Activated CD8-positive, alpha-beta memory T cell treated with anti-CD3 and anti-CD28 coated beads, Interleukin-2, amount 50 U/mL, for 48 hours (primary cell): Measurements from ENCODE around the gene PTPRZ1.

Experiments used
- DNase-seq: peaks from one replicate; pipeline ENCODE4 v3.0.0-alpha.2; 2020

The PTPRZ1 gene

GRCh38 chr7:121901026-121901425 lies 28.1 kb downstream of the PTPRZ1 start:
- DNase-seq = no peak

DNA sequence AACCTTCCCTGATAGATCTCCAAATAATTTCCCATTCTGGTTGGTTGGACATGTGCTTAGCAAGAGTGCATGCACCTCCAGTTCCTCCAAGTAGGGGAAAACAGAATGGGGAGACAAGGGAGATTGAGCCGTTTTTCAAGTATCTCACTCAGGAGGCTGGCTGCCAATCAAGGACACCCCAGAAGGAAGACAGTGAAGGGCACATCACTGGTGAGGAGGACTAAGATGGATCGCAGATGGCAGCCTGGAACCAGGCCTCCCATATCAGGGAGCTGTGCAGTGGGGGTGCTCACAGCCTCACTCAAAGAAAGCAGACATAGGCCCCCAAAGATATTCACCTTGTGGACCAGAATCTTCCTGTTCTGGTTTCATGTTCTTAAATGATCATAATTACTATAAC lies 31.2 kb downstream of the PTPRZ1 start:
- DNase-seq = no peak

DNA sequence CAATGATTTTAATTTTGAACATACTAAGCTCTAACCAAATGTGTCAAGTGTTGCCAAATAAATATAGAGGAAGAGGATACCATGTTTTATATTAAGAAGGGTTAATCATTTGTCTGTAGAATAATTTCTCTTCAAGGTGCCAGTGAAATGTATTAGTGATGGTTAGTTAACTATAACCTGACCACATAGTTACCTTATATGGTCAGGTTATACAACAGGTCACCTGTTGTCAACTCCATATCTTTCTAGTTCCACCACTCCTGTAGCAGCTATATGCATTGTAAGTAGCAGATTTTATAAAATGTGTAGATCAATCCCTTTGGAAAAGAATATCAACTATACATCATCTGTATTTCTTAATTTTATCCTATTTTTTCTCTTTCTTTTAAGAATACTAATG lies 35.1 kb downstream of the PTPRZ1 start:
- no peak for DNase-seq

GRCh38 chr7:121909716-121910345 lies 36.9 kb downstream of the PTPRZ1 start:
- no peak for DNase-seq

DNA sequence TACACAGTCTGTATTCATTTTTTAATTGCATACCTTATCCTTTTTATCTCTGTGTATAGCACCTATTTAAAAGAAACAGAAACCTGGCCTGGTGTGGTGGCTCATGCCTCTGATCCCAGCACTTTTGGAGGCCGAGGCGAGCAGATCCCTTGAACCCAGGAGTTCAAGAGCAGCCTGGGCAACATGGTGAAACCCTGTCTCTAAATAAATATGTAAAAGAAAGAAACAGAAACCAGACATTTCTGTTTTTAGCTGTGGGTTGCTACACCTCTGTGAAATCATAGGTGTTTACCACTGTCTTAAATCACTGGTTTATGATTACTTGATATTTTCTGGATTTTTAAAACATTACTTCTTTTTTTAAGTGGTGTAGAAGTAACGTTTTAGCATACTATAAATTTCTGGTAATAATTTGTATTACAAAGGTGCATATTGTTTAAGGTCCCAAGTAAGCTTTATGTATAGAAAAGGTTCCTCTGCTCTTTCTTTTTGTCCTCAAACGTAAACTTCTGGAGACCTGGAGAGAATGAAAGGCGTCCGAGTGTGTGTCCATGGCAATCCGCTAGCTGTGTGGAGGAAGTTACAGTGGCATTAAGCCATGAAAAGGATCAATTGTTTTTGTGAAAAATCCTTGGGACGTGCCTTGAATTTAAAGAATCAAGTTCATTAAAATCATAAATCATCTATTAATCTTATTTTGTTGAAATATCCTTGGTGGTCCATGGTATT lies 41.1 kb downstream of the PTPRZ1 start:
- no peak for DNase-seq

DNA sequence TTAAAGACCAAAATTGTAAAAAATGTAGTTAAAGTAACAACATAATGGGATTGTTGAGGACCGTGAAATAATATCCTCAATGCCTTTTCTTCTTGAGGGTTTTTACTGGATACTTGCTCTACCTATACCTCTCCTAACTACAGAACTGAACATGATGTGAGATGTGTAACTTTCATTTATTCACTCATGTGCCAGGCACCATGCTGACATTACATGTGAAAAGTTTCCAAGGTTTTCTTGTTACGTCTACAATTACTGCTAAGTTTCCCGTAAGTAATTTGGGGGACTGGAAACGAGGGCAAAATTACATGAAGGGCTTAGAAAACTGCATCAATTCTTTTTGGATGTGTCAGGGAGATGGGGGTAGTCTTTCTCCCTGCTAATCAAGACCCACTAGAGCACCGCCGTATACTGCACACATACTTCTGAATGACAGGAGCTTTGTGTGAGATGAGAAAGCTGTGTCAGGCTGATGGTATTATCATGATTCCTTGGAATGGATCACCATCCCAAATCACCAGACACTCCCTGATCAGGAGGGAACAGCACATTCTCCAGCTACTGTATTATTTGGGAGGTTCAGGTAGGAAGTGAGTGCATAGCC lies 41.8 kb downstream of the PTPRZ1 start:
- no peak for DNase-seq

- no peak for DNase-seq
These were observed 43.2 kb downstream of the PTPRZ1 start for GRCh38 chr7:121916211-121916610.

DNA sequence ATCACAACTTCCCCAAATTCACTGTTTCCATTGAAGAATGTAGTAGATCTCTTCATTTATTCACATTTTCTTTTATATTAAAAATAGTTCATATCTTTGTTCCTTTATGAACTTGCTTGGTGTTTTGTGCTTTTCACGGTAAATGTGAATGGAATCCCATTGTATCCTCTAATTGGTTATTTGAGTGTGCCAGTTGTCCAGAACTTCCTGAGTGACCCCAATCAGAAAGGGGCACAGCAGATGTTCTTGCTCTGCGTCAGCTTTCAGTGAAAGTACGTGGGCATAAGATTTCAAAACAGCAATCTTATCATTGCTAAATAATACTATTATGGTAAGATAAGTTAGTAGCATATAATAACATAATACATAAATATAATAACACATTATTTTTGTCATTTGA lies 47.0 kb downstream of the PTPRZ1 start:
- DNase-seq = no peak

DNA sequence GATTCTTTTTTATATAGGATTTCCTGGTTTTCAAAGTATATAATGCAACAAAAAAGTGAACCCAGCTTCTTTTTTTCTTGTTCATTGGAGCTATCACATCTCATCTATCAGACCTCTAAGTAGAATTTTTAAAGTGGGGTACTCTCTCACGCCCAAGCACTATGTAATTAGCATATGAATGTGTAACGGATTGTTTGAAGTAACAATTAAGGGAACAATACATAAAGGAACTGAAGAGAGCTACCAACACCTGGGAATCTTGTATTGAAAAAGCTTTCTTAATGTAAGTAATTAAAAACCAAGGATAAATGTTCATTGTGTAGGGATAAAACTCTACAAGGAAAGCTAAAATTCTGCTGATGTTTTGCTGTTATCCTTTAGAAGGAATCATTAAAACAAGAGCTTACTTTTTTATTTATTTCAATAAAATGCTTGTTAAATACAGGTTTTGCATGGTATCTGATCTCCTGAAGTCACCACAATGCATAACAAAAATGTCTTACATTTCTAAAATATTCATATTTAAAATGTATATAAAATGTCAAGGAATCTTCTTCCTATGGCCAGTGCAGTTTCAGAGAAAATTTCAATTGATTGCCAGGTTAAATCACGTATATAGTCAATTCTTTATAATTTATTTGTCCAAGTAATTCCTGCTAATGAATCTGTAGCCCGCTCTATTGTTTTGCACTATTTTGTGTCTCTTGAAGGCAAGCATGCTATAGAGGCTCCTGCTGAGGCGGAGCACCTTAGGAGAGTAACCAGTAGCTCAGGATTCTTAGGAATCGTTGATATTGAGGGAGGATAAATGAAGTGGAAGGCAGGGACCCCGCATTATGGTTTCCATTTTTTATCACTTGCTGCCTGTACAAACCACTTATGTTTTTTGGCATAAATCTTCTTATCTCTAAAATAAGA lies 51.6 kb downstream of the PTPRZ1 start:
- no peak for DNase-seq

DNA sequence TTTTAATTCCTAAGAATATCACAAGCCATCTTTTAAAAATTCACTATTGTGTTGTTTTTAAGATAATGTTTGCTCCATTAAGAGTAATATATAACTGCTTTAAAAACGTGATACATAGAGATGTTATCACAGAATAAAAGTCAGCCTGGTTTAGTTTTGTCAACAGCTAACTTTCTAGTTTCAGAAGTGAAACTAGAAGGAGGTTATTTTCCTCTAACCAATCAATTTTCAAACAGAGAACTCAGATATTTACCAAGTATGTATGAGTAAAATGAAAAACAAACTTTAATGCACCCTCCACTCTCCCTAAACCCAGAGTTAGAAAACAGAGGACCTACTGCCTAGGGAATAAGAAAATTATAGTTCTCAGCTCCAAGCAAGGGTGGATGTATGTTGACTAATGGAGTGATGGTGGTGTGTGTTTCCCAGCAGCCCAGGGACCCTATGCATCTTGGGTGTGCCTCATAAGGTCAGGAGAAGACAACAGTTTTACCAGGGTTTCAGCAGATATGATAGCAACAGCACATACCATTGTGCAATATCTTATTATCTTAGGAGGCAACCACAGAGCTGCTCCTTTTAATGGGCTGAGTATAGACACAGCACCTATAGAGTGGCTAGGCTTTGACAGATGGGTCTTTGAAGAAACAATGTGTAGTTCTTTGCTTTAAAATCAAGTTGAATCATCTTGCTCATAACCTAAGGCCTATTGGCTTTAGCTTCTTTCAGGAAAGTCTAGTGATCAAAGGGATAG lies 58.4 kb downstream of the PTPRZ1 start:
- no peak for DNase-seq

DNA sequence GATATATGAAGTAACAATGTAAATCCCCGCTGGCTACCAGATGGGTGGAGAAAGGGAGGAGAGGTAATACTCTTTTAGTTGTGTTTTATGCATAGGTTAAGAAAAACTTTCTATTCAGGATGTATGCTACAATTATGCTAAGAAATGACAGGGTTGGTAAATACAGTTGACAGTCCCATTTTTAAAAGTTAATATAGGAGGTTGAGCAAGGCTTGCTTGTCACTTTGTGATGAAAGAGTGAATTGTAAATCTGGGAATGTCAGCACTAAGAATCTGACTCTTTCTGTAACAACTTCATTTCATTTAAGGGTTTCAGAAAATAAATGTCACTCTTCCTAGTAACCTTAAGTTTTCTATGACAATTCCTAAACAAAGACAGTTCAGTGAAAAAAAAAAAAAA lies 59.8 kb downstream of the PTPRZ1 start:
- DNase-seq = no peak

DNA sequence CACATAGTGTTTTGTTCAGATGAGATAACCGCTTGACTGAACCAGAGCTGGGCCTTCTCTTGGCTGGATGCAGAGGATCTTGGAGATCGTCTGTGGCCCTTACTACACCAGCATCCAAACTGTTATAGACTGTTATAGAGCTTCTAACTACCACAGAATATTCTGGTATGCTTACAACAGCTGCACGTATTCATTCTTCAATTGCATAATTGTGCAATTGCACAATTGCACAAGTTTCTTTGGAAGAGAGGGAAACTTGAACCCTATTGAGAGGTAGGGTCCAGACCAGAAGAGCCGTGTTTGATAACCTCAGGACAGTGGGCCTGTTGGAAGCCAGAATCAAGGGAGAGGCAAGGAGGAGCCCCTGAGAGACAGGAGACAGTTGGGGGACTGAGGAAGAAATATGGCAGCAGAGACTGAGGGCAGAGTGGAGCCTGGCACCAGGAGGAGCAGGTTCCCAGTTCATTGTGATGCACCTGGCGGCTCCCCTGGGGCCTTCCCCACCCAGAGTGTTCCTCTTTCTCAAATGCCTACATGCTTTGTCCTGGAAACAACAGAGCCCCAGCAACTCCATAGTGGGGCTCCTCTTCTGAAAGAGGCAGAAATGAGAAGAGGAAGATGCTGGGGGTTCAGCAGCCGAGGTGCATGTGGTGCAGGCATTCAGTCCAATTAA lies 64.1 kb downstream of the PTPRZ1 start:
- no peak for DNase-seq

GRCh38 chr7:121938429-121938996 lies 65.6 kb downstream of the PTPRZ1 start:
- no peak for DNase-seq

GRCh38 chr7:121940918-121941317 lies 68.0 kb downstream of the PTPRZ1 start:
- no peak for DNase-seq

- no peak for DNase-seq
These were observed 68.9 kb downstream of the PTPRZ1 start for GRCh38 chr7:121941830-121942229.

GRCh38 chr7:121945066-121945465 lies 72.1 kb downstream of the PTPRZ1 start:
- DNase-seq = no peak

DNA sequence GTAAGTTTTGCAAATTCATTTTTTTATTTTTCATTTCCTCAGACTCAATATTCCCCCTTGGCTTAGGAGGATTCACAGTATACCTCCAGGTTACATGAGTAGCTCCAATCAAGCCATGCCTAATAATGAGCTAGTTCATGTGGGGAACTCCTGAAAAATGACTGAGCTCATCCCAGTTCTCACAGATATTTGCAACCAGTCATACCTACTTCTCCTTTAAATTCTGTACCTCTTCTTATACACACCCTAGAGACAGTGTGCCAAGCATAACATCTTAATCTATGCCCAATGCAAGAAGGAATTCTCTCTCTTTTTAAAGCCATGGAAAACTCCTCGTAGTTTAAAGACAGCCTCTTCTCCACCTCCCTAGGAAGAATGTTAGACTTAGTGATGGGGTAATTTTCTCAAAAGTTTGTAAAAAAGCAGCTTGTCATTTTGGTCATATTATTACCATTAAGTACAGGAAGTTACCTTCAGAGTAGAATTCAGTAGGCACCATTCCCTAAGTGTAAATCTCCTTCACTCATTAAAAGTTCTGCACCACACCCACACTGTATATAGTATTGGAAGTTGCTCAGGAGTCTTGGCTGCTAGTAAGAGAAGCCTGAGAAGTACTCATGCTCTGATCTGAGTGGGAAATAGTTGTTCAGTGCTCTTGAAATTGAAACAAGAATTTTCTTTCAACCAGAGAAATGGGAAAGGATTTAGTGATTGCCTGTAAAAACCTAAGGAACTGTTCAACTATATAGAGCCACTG lies 72.7 kb downstream of the PTPRZ1 start:
- no peak for DNase-seq

DNA sequence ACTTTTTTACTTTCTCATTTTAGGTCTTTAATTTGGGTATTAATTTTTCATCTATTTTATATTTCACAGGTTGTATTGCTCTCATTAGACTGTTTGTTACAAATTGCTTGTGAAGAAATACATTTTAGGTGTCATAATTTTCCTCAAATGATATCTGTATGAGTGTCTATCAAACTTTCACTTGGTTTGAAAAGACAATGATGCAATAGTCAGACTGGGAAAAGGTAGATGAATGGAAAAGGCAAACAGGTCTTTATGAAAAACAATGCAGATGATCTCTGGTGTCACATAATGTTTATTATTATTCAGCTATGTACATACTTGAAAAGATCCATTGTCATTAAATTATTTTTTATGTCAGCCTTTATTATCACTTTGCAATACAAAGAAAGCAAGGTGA lies 80.2 kb downstream of the PTPRZ1 start:
- no peak for DNase-seq

GRCh38 chr7:121953601-121954000 lies 80.6 kb downstream of the PTPRZ1 start:
- no peak for DNase-seq

DNA sequence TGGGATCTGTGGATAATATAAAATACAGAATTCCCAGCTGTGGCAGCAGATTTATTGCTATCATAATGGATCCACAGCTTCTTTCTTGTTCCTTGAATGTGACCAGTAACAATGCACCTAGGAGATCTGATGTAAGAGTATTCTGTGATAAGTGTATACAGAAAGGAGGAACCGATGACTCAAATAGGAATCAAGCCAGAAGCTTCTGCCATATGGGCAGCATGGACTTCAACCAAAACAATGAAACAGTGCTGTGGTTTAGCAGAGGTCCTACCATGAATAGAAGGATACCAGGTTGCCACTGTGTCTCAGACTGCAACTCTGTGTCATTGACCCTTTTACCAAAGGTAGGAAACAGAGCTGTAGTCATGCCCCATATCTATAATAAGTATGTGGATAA lies 81.8 kb downstream of the PTPRZ1 start:
- no peak for DNase-seq

DNA sequence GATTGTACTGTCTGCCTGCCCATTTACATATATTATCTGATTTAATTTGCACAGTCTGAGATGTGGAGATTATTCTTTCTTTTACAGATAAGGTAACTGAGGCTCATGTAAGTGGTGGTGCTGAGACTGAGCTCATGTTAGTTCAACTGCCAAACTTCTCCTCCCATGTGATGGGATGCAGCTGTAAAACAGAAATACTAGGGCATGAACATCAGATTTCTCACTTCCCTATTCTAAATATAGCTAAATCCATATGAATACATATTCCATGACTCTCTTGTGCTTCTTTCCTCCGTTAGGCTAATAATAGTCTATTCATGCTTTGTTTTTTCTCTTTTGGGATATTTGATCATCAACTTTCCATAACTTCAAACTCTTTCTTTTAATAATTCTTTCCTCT lies 84.7 kb downstream of the PTPRZ1 start:
- DNase-seq = no peak
